KG1 (cell line): ENCODE data around the gene CST7.

Source experiments
- DNase-seq: peaks from one replicate; lab custom pipeline; 2025; lab: John Stamatoyannopoulos, UW

The CST7 gene

GRCh38 chr20:24950836-24951525, 1.9 kb downstream of the CST7 start:
- DNase-seq = no peak

GRCh38 chr20:24951536-24952083, 2.5 kb downstream of the CST7 start:
- DNase-seq = no peak

GRCh38 chr20:24952376-24953208, 3.5 kb downstream of the CST7 start:
- DNase-seq = no peak

DNA sequence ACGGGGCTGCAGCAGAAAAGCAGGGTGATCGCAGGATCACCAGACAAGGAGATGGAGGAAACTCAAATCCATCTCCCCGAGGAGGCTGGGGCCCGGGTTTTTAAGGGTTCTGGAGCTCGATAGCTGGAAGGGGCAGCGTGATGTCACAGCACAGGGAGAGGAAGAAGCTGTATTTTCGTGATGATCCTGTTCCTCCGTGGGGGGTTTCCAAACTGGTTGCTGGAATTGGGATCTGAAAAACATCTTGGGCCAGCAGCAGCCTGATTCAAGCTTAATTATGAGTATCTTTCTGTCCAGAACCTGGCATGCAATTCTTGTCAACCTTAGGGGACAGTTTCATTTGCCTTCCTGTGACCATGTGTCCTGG, 4.1 kb downstream of the CST7 start:
- DNase-seq = no peak

DNA sequence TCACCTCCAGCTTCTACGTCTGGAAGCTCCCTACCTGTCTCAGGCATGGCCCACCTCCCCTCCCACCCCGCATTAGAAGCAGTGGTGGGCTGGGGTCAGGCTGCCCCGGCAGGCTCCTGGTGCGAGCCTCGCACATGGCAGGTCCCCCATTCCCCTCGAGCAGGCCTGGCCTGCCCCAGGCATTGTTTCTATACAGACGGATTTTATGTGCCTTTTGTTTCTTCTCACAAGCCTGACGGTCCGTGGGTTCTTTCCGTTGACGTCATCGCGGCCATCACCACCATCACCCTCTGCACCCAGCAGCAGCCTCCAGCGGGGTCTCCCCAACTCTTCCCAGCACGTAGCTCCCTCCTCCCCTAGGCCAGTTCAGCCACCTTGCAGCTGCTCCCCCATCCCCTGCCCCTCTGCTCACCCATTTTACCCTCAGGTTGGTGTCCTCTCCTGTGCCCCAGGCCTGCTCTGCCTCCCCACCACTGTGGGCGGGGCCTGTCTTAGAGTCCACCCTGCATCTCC, 4.6 kb downstream of the CST7 start:
- no peak for DNase-seq

DNA sequence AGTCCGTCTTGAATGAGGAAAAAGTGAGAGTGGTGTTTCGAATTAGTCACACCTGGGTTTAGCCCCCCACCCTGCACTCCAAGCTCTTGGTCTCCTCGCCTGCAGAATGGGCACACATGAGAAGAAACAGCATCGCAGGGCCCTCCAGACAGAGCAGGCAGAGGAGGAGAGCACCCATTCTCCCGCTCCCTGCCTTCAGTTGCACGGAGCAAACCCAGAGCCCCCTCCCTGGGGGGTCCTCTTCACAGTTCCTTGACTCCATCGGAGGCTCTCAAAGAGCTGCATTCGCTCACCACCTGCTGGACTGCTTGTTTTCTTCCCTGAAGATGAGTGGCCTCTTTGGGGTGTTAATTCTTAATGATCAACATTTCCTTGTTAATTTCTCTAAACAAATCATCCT, 5.1 kb downstream of the CST7 start:
- no peak for DNase-seq

GRCh38 chr20:24954566-24954965, 5.5 kb downstream of the CST7 start:
- no peak for DNase-seq

GRCh38 chr20:24955045-24955444, 6.0 kb downstream of the CST7 start:
- no peak for DNase-seq

- no peak for DNase-seq
Observed at GRCh38 chr20:24956001-24956841, 7.2 kb downstream of the CST7 start.

- no peak for DNase-seq
Observed at GRCh38 chr20:24957326-24958016, 8.4 kb downstream of the CST7 start.

- no peak for DNase-seq
Observed at GRCh38 chr20:24958506-24959385, 9.7 kb downstream of the CST7 start.

GRCh38 chr20:24959591-24960301, 10.7 kb downstream of the CST7 start:
- no peak for DNase-seq

GRCh38 chr20:24960302-24960801, 11.3 kb downstream of the CST7 start:
- DNase-seq = no peak

DNA sequence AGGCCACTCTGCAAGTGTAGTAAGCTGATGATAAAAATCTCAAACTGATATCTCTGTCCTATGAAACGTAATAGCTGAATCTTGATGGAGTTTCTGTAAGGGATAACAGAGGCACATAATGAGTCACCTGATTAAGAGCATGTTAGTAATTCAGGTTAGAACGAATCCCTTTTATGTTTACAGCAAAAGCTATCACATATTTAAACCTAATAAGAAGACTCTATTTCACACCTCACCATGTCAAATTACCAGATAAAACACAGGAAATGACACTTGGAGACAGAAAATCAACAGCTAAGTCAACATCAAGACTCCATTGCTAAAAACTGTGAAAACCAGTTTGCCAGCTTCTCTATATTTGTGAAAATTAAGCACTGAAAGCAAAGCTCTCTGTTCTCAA, 11.8 kb downstream of the CST7 start:
- no peak for DNase-seq

DNA sequence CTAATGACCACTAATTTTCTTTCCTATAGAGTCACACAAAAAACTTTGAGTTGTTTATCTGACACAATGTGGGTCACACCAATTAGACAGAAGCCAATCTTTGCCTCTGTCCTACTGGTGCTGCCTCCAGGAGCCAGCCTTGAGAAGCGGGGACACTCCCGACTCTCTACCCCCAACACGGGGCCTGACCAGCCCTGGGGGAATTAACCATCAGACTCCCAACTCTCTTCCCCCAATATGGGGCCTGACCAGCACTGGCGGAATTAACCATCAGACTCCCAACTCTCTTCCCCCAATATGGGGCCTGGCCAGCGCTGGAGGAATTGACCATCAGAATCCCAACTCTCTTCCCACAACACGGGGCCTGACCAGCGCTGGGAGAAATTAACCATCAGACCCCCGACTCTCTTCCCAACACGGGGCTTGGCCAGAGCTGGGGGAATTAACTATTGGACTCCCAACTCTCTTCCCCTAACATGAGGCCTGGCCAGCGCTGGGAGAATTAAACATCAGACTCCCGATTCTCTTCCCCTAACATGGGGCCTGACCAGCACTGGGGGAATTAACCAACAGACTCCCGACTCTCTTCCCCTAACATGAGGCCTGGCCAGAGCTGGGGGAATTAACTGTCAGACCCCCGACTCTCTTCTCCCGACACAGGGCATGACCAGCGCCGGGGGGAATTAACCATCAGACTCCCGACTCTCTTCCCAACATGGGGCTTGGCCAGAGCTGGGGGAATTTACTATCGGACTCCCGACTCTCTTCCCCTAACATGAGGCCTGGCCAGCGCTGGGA, 12.5 kb downstream of the CST7 start:
- DNase-seq = no peak

DNA sequence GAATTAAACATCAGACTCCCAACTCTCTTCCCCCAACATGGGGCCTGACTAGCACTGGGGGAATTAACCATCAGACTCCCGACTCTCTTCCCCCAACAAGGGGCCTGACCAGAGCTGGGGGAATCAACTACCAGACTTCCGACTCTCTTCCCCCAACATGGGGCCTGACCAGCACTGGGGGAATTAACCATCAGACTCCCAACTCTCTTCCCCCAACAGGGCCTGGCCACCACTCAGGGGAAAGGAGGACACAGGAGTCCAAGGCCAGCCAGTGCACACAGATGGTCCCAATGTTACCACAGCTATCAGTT, 13.1 kb downstream of the CST7 start:
- DNase-seq = no peak

- DNase-seq = no peak
Observed at GRCh38 chr20:24962510-24962909, 13.4 kb downstream of the CST7 start.

- no peak for DNase-seq
Observed at GRCh38 chr20:24963672-24964505, 14.8 kb downstream of the CST7 start.
